Ovary (tissue), 9 donors: ENCODE results near the gene SEMA6A. TPM values are rescaled to one million over a fixed set of nuclear protein-coding genes. Genes with fewer than 3 reads are reported as not detected.

Source experiments
- DNase-seq, 5 donors: peaks; one replicate each; pipeline ENCODE4 v3.0.0-alpha.2; 2019 to 2020
- H3K27ac ChIP-seq, 2 donors: fragments of 200-600 bp; one replicate each; pipeline versions ENCODE4 v1.5.1 to v1.8.0; 2019 to 2022
- H3K27me3 ChIP-seq: fragments of 200-600 bp; one replicate; pipeline ENCODE4 v1.8.0; 2022
- H3K36me3 ChIP-seq: fragments of 200-600 bp; sonication (generic); one replicate; pipeline ENCODE4 v1.5.1; 2019
- H3K4me1 ChIP-seq: one replicate; pipeline ENCODE4 v1.8.1; 2013; ENCODE audit warnings: mild to moderate bottlenecking, moderate library complexity; ENCODE audit not compliant: insufficient read depth
- H3K4me3 ChIP-seq: fragments of 200-600 bp; sonication (generic); one replicate; pipeline ENCODE4 v1.5.1; 2017
- H3K9me3 ChIP-seq, 2 donors: fragments of 200-600 bp in 1 of 2; sonication (generic) in 1 of 2; one replicate each; pipeline versions ENCODE4 v1.5.1 to v1.8.1; 2013 to 2019; ENCODE audit warnings: mild to moderate bottlenecking in 1 of 2, moderate library complexity in 1 of 2
- EP300 ChIP-seq: sonication (generic); formaldehyde crosslinking; IDR thresholded peaks from one replicate; pipeline ENCODE4 v1.6.1; 2017; ENCODE audit warnings: antibody characterized with exemption
- POLR2A ChIP-seq: fragments of 450-650 bp; IDR thresholded peaks from one replicate; pipeline ENCODE4 v1.6.1; 2017; ENCODE audit warnings: antibody characterized with exemption, mild to moderate bottlenecking, moderate library complexity
- WGBS, 3 donors: extraction: QIAGEN DNeasy Blood & Tissue Kit in 1 of 3; methylation state at CpG; one replicate each; pipeline versions ENCODE4 v1.1.5 to v1.1.7; 2013 to 2017; 5-methylcytosine and 5-hydroxymethylcytosine counted together
- intact Hi-C, 4 donors: fragments of 100-400 bp; cut with DNase I; formaldehyde crosslinking; loops; one replicate each; pipeline versions ENCODE4 v1.11.0 to v1.15.1; 2022 to 2023
- polyA plus RNA-seq, 2 donors: library from polyadenylated mRNA; stranded (reverse); fragments of 200-250 nt in 1 of 2; fragments of 350-450 nt in 1 of 2; fragmentation: Illumina TruSeq in 1 of 2; extraction: RNeasy Lipid Tissue Mini Kit (QIAGEN cat#74804) in 1 of 2; gene quantifications; one replicate each; pipeline ENCODE4 v1.2.3, GENCODE V29; 2013 to 2014
- total RNA-seq, 7 donors: library from RNA; depleted of rRNA in 2 of 7; stranded (reverse); fragments of >200 nt in 2 of 7; fragmentation: NEBNext Ultra II Directional in 3 of 7; extraction: Animal tissue kit (Norgen Biotek cat#: 25700) in 3 of 7; gene quantifications; one replicate each; pipeline versions ENCODE4 v1.1.0 to v1.2.4, GENCODE V29; 2016 to 2023
- TF ChIP-seq, protein P1 (sequence below), 3 donors: fragments of 450-650 bp in 2 of 3; fragments of 200-600 bp in 1 of 3; IDR thresholded peaks; one replicate each; pipeline versions ENCODE4 v1.5.1 to v1.8.0; 2016 to 2022; ENCODE audit warnings: antibody characterized with exemption in 3 of 3, mild to moderate bottlenecking in 1 of 3
- donor health status: DM: no; HTN: no; CAD: no; lungs with moderate emphysema.
- donor health status: DM: no; HTN: no; CAD: no.
- donor health status: Bipolar disorder and iron deficiency.
- donor health status: DM: yes; HTN: yes; CAD: no.
- donor health status: DM: no; HTN: no; CAD: no.
- donor health status: DM: yes; HTN: yes; CAD: no.

Gene SEMA6A
- total and polyA plus RNA-seq, 9 donors = 5.7 to 57.1 (median 26.3) TPM

DNA sequence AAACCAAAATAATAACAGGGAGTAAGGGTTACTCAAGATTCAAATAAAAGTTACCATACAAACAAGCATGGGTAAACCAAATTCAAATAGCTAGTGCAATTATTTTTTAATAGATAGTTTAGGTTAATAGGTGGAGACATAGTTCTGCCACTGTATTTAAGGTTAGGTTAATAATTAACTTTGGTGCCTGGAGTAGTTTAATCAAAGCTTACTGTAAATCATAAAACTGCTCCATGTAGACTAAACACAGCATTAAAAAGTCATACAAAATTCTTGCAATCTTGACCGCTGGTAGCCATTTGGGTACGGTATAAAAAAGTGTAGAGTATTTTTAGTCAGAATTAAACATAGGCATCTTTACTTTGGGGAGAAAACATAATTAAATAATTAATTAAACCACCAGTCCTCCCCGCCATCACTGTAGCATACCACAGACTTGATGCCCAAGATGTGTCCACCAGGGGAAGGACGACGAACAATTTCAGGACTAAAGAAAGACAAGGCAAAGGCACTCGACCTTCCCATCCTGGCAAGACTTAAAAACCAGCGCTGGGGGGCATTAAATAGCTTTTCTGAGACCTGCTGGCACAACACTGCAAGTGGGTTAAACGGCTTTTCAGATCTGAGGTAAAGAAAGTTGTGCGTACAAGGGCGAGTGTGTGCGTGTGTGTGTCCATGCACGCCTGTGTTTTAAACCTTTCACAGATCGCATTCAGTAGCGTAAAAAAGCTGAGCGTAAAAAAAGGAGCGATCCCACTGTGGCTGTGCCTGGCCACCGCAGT is 2.9 kb downstream of the SEMA6A start:
- DNase-seq = no peak
- Histone ChIP-seq H3K9me3 (no peaks in the 10 kb centered on the region), H3K27me3 (no peaks in the 10 kb centered on the region), H3K4me3 (peak overlapping the region; percentile 71), H3K27ac (no peak overlapping the region), H3K36me3 (no peaks in the 10 kb centered on the region), H3K4me1 (peaks cover 2% of the 10 kb centered on the region)
- no peak for TF ChIP-seq POLR2A
- no peak for TF ChIP-seq EP300
- TF ChIP-seq, protein P1, sequence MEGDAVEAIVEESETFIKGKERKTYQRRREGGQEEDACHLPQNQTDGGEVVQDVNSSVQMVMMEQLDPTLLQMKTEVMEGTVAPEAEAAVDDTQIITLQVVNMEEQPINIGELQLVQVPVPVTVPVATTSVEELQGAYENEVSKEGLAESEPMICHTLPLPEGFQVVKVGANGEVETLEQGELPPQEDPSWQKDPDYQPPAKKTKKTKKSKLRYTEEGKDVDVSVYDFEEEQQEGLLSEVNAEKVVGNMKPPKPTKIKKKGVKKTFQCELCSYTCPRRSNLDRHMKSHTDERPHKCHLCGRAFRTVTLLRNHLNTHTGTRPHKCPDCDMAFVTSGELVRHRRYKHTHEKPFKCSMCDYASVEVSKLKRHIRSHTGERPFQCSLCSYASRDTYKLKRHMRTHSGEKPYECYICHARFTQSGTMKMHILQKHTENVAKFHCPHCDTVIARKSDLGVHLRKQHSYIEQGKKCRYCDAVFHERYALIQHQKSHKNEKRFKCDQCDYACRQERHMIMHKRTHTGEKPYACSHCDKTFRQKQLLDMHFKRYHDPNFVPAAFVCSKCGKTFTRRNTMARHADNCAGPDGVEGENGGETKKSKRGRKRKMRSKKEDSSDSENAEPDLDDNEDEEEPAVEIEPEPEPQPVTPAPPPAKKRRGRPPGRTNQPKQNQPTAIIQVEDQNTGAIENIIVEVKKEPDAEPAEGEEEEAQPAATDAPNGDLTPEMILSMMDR (IDR thresholded peaks at IDR 0.05) = no peak
- WGBS, 3 donors = 31 to 44% (median 40%) methylated on average over 17 of the region's 17 CpGs
- intact Hi-C loops = no loop called here

DNA sequence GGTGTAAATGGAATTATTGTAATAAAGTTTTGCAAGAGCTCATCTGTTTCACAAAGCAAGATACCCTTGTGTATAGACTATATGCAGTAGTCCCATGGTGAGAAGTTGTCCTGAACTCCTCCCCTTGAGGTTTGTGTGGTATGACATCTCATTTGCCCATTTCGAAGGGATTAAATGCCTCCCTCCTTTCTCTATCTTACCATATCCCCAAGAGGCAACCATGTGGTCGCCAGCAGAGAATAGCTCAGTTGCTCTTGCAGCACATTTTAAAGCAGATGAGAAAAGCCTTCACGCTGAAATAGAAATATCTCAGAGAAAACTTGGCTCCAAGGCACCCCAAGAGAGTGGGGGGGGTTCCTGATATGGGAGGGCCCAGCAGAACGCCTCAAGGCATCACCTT is 4.6 kb downstream of the SEMA6A start:
- intact Hi-C loops = no loop called here
- no peak for TF ChIP-seq EP300
- TF ChIP-seq, protein P1 (IDR thresholded peaks at IDR 0.05) = no peak
- TF ChIP-seq POLR2A = no peak
- Histone ChIP-seq H3K27ac (no peak overlapping the region), H3K27me3 (no peaks in the 10 kb centered on the region), H3K9me3 (no peaks in the 10 kb centered on the region), H3K4me1 (peaks cover 2% of the 10 kb centered on the region), H3K36me3 (no peaks in the 10 kb centered on the region), H3K4me3 (no peak overlapping the region)
- WGBS, 3 donors = 83 to 96% (median 85%) methylated on average over 4 of the region's 4 CpGs
- no peak for DNase-seq

DNA sequence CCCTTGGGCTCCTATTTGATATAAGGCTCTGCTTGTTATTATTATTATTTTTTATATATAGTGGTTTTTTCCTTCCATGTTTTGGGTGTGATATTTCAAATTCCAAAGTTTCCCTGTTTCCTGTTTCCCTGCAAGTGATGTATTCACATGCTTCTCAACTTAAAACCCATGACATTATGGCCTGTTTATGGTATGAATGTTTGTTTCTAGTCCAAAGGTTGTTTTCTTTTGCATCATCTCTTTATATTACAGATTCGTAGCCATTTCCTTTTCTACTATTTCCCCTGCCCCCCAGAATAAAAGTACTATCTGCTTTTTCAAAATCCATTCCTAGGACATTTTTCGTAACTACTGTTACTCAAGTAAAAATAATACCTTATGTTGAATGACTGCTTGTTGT is 7.5 kb downstream of the SEMA6A start:
- Histone ChIP-seq H3K4me3 (no peak overlapping the region), H3K27ac (no peak overlapping the region), H3K9me3 (no peaks in the 10 kb centered on the region), H3K4me1 (peaks cover 2% of the 10 kb centered on the region), H3K27me3 (no peaks in the 10 kb centered on the region), H3K36me3 (no peaks in the 10 kb centered on the region)
- intact Hi-C loops = no loop called here
- no peak for DNase-seq
- 90 to 94% (median 93%) methylated on average over 2 of the region's 2 CpGs for WGBS, 3 donors
- TF ChIP-seq POLR2A (no peak), EP300 (no peak)
- TF ChIP-seq, protein P1 (IDR thresholded peaks at IDR 0.05) = no peak

DNA sequence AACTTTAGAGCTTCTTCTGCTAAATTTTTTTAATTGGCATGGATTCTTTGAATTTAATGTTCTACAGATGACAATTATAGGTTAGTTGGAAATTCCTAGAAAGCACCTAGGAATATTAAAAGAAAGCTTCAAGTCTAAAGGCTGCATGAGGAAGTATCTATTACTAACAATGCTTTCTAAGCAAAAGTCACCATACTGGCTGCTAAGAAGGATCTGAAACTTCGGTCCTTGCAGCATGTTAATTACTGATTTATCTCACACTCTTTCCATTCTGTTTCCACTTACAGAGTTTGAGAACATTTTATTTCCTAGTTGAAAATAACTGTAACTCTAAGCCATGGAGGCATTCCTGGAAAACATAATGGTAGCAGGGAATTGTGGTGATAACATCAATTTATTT is 8.4 kb downstream of the SEMA6A start:
- Histone ChIP-seq H3K27ac (no peak overlapping the region), H3K27me3 (no peaks in the 10 kb centered on the region), H3K36me3 (no peaks in the 10 kb centered on the region), H3K4me3 (no peak overlapping the region), H3K4me1 (peaks cover 2% of the 10 kb centered on the region), H3K9me3 (no peaks in the 10 kb centered on the region)
- WGBS, 3 donors = 83 to 88% (median 84%) methylated on average over 1 of the region's 1 CpG
- DNase-seq = no peak
- no peak for TF ChIP-seq POLR2A
- TF ChIP-seq EP300 = no peak
- intact Hi-C loops = no loop called here

DNA sequence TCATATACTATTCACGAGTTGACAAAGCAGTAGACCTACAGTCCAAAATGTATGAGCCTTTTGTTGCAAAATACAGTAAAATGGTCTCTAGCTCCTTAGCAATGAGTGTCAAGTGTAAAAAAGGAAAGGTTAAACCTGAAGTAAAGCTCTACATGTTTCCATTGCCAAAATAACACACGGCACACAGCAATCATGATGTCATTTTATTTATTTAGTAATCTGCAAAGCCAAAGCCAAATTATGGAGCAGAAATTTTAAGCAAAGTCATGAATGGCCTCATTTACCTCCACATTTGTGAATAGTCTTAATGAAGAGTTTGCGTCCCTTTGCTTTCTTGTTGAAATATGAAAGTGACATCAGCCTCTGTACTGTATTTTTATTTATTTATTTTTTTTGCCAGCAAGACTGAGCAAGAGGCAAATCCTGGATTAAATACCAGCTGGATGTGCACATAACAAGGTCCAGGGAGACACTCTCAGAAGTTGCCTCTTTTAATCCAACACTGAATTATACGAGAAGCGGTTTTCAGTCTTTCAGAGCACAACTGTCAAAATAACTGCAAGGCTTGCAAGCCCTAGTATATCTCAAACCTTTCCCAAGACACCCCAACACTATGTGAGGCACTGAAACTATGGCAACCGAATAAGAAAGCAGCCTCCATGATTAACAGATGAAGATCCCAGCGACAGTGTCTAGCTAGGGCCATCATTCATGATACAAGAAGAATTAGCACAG is 9.7 kb downstream of the SEMA6A start:
- no peak for DNase-seq
- H3K27me3 ChIP-seq = no peaks in the 10 kb centered on the region
- intact Hi-C loops = no loop called here
- H3K36me3 ChIP-seq = no peaks in the 10 kb centered on the region
- H3K4me1 ChIP-seq = peaks cover 2% of the 10 kb centered on the region
- no peaks in the 10 kb centered on the region for H3K9me3 ChIP-seq
- H3K27ac ChIP-seq = no peak overlapping the region
- TF ChIP-seq, protein P1 (IDR thresholded peaks at IDR 0.05) = no peak
- TF ChIP-seq EP300 (no peak), POLR2A (no peak)
- WGBS, 3 donors = 82 to 86% (median 85%) methylated on average over 7 of the region's 7 CpGs
- no peak overlapping the region for H3K4me3 ChIP-seq
